HG02763 (cell line): Measurements from ENCODE around the gene MAML2.

ENCODE experiments used
- ATAC-seq: cut with Tn5 transposase; IDR thresholded peaks from one replicate; pipeline ENCODE4 v1.9.1; 2021; ENCODE audit warnings: mild to moderate bottlenecking, moderate library complexity; ENCODE audit not compliant: unreplicated experiment

Gene MAML2

DNA sequence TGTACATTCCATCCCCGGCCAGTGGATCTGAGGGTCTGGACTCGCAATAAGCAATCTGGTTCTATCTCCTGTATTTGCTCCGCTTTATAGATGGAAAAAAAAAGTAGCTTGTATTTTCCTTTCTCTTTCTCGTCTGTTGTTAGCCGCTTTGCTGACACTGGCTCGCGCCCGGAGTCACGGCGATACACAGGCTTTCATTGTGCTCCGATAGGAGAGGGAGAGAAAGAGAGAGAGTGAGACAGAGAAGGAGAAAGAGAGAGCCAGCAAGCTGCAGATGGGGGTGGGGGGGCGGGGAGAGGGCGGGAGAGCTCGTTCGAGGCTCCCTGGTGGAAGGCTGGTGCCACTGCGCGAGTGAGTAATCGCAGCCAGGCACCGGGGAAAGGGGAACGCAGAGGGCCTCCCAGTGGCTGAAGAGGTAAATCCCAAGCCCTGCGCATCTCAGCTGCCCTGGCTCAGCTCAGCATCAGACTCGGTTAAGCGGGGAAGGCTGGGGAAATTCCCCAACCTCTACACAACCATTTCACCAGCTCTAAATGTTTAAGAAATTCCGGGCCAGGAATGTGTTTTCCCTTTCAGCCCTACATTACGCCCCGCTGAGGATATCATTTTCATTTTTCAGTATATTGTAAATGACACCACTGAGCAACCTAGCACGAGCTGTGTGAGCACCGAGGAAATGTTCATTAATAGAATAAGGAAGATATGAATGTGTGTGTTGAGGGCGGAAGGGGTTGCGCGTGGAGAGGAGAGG lies at the start of gene MAML2:
TSS of gene MAML2 (minus strand) at position 235 of the 751 bp plus-strand sequence. CDS start 1,300 bp downstream, outside the sequence.
- peak; percentile 81 for ATAC-seq

GRCh38 chr11:96391698-96392307 lies 48.8 kb upstream of the MAML2 start:
- no peak for ATAC-seq

- peak; percentile 1 for ATAC-seq
Observed at GRCh38 chr11:96390488-96390792, 47.4 kb upstream of the MAML2 start.

GRCh38 chr11:96389720-96390487 lies 46.9 kb upstream of the MAML2 start, which contains the start of the genes CCDC82 and JRKL:
CCDC82 (minus strand) TSS chr11:96389912; CDS start chr11:96384747, 5,165 bp downstream.
JRKL (plus strand) TSS chr11:96390013; CDS start chr11:96390650, 637 bp downstream.
- peak; percentile 95 for ATAC-seq

- peak; percentile 39 for ATAC-seq
Observed at GRCh38 chr11:96388891-96389719, 46.1 kb upstream of the MAML2 start.

DNA sequence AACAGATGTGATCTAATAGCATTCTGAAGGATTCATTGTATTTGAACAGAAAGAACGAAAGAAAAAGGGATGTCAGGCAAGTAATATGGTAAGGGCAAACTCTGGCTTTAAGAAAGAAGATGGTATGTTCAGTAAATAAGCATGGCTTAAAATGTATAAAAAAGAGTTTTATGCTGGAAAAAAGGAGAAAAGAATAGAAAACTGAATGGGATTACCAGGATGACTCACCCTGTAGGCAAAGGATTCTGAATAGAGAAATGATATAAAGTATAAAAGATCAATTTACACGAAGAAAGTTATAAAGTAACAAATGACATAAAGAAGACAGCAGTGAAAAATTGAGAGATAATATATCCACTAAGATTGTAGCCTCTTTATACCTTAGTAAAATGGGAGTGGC lies 42.2 kb upstream of the MAML2 start:
- no peak for ATAC-seq

GRCh38 chr11:96384156-96384555 lies 41.2 kb upstream of the MAML2 start:
- ATAC-seq = no peak

GRCh38 chr11:96376796-96377195 lies 33.8 kb upstream of the MAML2 start:
- ATAC-seq = no peak

DNA sequence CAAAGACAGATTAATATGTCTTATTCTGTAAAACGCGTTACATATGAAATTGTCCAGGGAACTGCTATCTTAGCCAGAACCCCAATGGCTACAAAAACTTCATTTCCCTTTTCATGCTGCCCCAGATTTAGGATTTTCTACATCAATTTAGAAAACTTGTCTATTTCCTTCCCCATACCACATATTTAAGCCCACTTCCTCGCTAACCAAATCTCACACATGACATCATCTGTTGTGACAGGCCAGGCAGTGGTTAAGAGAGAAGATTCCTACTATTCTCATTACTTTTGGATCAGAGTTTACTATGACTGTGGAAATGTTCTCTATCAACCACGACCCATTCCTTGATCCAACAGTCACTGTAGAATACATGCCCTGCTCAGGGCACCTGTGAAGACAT lies 30.8 kb upstream of the MAML2 start:
- no peak for ATAC-seq

GRCh38 chr11:96367342-96367741 lies 24.3 kb upstream of the MAML2 start:
- no peak for ATAC-seq

DNA sequence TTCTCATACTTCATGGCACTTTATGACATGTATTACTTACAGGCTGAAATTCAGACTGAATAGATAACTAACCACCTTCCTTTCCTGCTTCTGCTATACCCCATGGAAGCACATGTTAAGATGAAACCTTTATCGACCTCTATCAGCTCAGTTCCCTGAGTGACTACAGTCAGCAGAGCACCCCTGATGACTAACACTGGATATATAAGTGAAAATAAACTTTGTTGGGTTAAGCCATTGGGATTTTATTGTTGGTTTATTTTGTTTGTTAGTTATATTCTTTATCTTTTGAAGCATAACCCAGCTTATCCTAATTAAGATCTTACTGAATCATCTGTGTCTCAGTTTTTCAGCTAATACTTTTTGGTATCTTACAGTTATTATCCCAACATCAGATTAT lies 23.0 kb upstream of the MAML2 start:
- no peak for ATAC-seq

DNA sequence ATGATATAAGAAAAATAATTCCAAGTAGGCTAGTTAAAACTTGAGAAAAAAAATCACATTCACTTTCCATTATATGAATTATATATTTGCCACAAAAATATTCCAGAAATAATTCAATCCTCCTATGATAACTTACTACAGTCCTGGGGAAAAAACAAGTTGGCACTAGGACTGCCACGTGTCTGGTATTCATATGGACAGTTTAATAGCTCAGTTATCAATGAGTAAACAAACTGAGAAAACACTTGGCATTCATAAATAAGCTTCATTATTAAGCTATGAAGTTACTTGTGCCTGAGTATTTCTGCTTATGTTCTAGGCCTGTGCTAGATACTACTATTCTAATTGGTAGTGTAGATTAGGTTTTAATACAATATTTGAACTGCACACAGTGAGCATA lies 22.5 kb upstream of the MAML2 start:
- no peak for ATAC-seq

- ATAC-seq = no peak
Observed at GRCh38 chr11:96361778-96362177, 18.8 kb upstream of the MAML2 start.

DNA sequence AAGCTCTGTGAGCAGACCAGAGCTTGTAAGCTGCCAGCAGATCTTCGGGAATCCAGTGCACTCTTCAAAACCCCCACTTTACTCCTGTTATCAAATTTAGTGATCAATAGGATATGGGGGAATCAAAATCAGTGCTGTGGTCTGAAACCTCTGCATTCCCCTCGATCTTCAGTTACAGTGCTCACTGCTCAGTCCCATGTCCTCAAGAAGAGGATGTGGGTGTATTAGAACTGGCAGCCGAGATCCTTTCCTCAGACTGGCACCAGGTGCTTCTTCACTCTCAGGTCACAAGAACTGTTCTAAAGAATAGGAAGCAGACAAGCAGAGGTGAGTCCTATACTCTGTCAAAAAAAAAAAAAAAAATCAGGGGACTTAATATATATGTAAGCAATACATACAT lies 15.3 kb upstream of the MAML2 start:
- ATAC-seq = no peak

GRCh38 chr11:96357794-96358193 lies 14.8 kb upstream of the MAML2 start:
- ATAC-seq = no peak

GRCh38 chr11:96356848-96357247 lies 13.9 kb upstream of the MAML2 start:
- ATAC-seq = no peak

DNA sequence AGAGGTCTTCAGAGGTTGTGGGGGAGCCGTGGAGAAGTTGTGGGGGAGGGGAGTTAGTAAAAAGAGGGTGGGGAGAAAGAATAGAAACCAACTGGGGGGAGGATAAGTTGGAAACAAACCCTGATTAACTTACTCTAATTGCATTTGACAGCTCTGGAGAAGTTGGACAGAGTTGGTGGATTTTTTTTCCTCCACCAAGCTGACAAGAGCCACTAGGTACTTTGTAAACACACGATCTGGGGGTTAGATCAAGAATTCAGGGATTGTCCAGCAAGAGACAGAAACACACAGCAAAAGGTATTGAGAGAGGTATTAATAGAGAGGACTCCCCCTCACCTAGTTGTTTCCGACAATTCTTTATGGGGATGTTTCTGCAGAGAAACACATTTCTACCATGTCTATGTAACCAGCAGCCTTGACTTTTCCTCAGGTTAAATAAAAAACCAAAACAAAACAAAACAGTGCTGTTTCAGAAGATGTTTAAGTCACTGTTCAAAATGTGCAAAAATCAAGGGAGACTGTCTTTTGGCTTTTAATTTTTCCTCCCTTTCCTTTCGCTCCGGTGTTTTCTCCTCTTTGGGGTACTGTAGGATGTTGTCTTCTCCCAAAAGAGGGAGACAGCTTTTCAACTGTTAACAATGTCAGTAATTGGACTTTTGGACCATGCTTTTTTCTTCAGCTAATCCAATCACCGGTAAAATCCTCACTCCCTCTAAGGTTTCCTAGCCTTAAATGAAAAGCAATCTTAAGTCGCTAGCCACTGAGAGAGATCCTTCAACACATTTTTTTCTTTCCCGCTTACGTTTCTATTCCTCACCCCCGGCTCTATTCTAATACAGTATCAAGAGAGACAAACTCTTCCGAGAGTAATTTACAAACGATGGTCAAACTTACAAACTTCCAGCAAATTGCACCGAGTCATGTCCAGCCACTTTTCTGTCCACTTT lies 708 bp downstream of the MAML2 start:
- ATAC-seq = no peak

GRCh38 chr11:96341211-96342013 lies 1.6 kb downstream of the MAML2 start:
- ATAC-seq = peak; percentile 30

GRCh38 chr11:96340555-96340885 lies 2.5 kb downstream of the MAML2 start:
- no peak for ATAC-seq
